Neuronal stem cell (in vitro differentiated cells): ENCODE results near the gene MARCHF3.

Source experiments
- DNase-seq: peaks from one replicate; pipeline ENCODE4 v3.0.0-alpha.2; 2013; ENCODE audit warnings: low spot score
- H2AFZ ChIP-seq: one replicate; pipeline ENCODE4 v1.6.1; 2013; ENCODE audit warnings: mild to moderate bottlenecking, low read length, inconsistent platforms
- H2AK5ac ChIP-seq: 2 replicates; pipeline ENCODE4 v1.6.1; 2013; ENCODE audit warnings: low read depth, mild to moderate bottlenecking, inconsistent platforms, low read length, moderate library complexity, mixed read lengths
- H2BK120ac ChIP-seq: 2 replicates; pipeline ENCODE4 v1.6.1; 2013; ENCODE audit warnings: low read depth, mild to moderate bottlenecking, inconsistent platforms, low read length, moderate library complexity, mixed read lengths
- H2BK12ac ChIP-seq: one replicate; pipeline ENCODE4 v1.6.1; 2013; ENCODE audit warnings: low read length, inconsistent platforms
- H2BK15ac ChIP-seq: 2 replicates; pipeline ENCODE4 v1.6.1; 2013; ENCODE audit warnings: mild to moderate bottlenecking, low read length, inconsistent platforms, mixed read lengths
- H2BK5ac ChIP-seq: one replicate; pipeline ENCODE4 v1.6.1; 2013; ENCODE audit warnings: inconsistent platforms, mild to moderate bottlenecking, low read length, moderate library complexity
- H3K14ac ChIP-seq: one replicate; pipeline ENCODE4 v1.6.1; 2013; ENCODE audit warnings: low read length, inconsistent platforms
- H3K18ac ChIP-seq: 2 replicates; pipeline ENCODE4 v1.6.1; 2013; ENCODE audit warnings: low read length, inconsistent platforms
- H3K23ac ChIP-seq: 2 replicates; pipeline ENCODE4 v1.6.1; 2013; ENCODE audit warnings: low read depth, mild to moderate bottlenecking, mixed read lengths, low read length, inconsistent platforms; ENCODE audit not compliant: poor library complexity
- H3K27ac ChIP-seq: replicated peaks from 3 replicates; pipeline ENCODE4 v1.5.1; 2013; ENCODE audit warnings: low read length, inconsistent platforms
- H3K27me3 ChIP-seq, 3 experiments: 2 replicates each; pipeline ENCODE4 v1.6.1; 2013; ENCODE audit warnings: low read length in 3 of 3, mild to moderate bottlenecking in 2 of 3, inconsistent platforms in 1 of 3, low read depth in 1 of 3, mixed read lengths in 1 of 3, moderate library complexity in 1 of 3; ENCODE audit not compliant: control insufficient read depth in 3 of 3, insufficient read depth in 3 of 3
- H3K36me3 ChIP-seq, 2 donors: replicated peaks in 1 of 2; 2 replicates each; pipeline ENCODE4 v1.6.1; 2013; ENCODE audit warnings: low read length in 2 of 2; ENCODE audit not compliant: control insufficient read depth in 2 of 2, insufficient read depth in 2 of 2
- H3K4ac ChIP-seq: 2 replicates; pipeline ENCODE4 v1.6.1; 2013; ENCODE audit warnings: inconsistent platforms, mild to moderate bottlenecking, low read length, moderate library complexity
- H3K4me1 ChIP-seq, 2 donors: 1 replicate in 1 of 2; 2 replicates in 1 of 2; pipeline ENCODE4 v1.6.1; 2013; ENCODE audit warnings: low read length in 2 of 2, low read depth in 1 of 2; ENCODE audit not compliant: control insufficient read depth in 2 of 2, insufficient read depth in 1 of 2
- H3K4me2 ChIP-seq: one replicate; pipeline ENCODE4 v1.6.1; 2013; ENCODE audit warnings: mild to moderate bottlenecking, low read length, inconsistent platforms; ENCODE audit not compliant: insufficient read depth, poor library complexity, severe bottlenecking
- H3K4me3 ChIP-seq, 2 donors: 2 replicates each; pipeline ENCODE4 v1.5.1; 2013; ENCODE audit warnings: low read length in 2 of 2, mild to moderate bottlenecking in 2 of 2, inconsistent platforms in 1 of 2, moderate library complexity in 1 of 2
- H3K79me1 ChIP-seq: one replicate; pipeline ENCODE4 v1.6.1; 2013; ENCODE audit warnings: low read depth, mild to moderate bottlenecking, inconsistent platforms, low read length, moderate library complexity
- H3K9ac ChIP-seq: one replicate; pipeline ENCODE4 v1.6.1; 2013; ENCODE audit warnings: mild to moderate bottlenecking, low read depth, low read length, inconsistent platforms; ENCODE audit not compliant: poor library complexity
- H3K9me3 ChIP-seq, 2 donors: replicated peaks in 1 of 2; 2 replicates each; pipeline versions ENCODE3 to v1.6.1; 2013; ENCODE audit warnings: low read length in 2 of 2, mild to moderate bottlenecking in 2 of 2, inconsistent platforms in 1 of 2, low read depth in 1 of 2, mixed read lengths in 1 of 2, moderate library complexity in 1 of 2; ENCODE audit not compliant: control insufficient read depth in 2 of 2, insufficient read depth in 1 of 2
- H4K8ac ChIP-seq: one replicate; pipeline ENCODE4 v1.6.1; 2013; ENCODE audit warnings: low read depth, mild to moderate bottlenecking, inconsistent platforms, low read length, moderate library complexity
- H4K91ac ChIP-seq: one replicate; pipeline ENCODE4 v1.6.1; 2013; ENCODE audit warnings: low read length, low read depth, mild to moderate bottlenecking, inconsistent platforms; ENCODE audit not compliant: poor library complexity
- WGBS, 2 donors: extraction: QIAGEN DNeasy Blood & Tissue Kit; methylation state at CpG; one replicate each; pipeline ENCODE4 v1.1.7; 2013; ENCODE audit warnings: missing lambda C conversion rate in 2 of 2, mixed read lengths in 1 of 2; ENCODE audit not compliant: insufficient read length in 2 of 2, insufficient replicate concordance in 1 of 2; ENCODE audit errors: extremely low coverage in 2 of 2; 5-methylcytosine and 5-hydroxymethylcytosine counted together

MARCHF3 gene

GRCh38 chr5:126981701-126982100, 48.7 kb downstream of the MARCHF3 start:
- no peaks in the 10 kb centered on the region for H3K27me3 ChIP-seq
- no peak overlapping the region for H3K23ac ChIP-seq
- H2AFZ ChIP-seq: no peak overlapping the region
- no peak overlapping the region for H3K9ac ChIP-seq
- H3K27ac ChIP-seq: no peak overlapping the region
- no peak overlapping the region for H4K91ac ChIP-seq
- no peak overlapping the region for H2BK15ac ChIP-seq
- H3K4me1 ChIP-seq: no peaks in the 10 kb centered on the region
- no peak overlapping the region for H4K8ac ChIP-seq
- no peak for DNase-seq
- no peak overlapping the region for H3K4me2 ChIP-seq
- WGBS, 2 donors: no CpG with 5 or more reads among the region's 1 CpG
- no peak overlapping the region for H3K4me3 ChIP-seq
- peaks cover 0 to 1% of the 10 kb centered on the region in 2 donors for H3K9me3 ChIP-seq
- no peak overlapping the region for H3K18ac ChIP-seq
- no peak overlapping the region for H2BK12ac ChIP-seq
- H2BK120ac ChIP-seq: no peak overlapping the region
- H3K4ac ChIP-seq: no peak overlapping the region
- H3K79me1 ChIP-seq: no peaks in the 10 kb centered on the region
- H3K14ac ChIP-seq: no peak overlapping the region
- H2BK5ac ChIP-seq: no peak overlapping the region
- no peak overlapping the region for H2AK5ac ChIP-seq
- H3K36me3 ChIP-seq: no peaks in the 10 kb centered on the region

- WGBS, 2 donors: no CpG with 5 or more reads among the region's 2 CpGs
- no peak overlapping the region for H3K23ac ChIP-seq
- no peak overlapping the region for H2BK120ac ChIP-seq
- no peak overlapping the region for H2BK12ac ChIP-seq
- H3K18ac ChIP-seq: no peak overlapping the region
- no peak overlapping the region for H2AFZ ChIP-seq
- H3K27me3 ChIP-seq: no peaks in the 10 kb centered on the region
- no peak overlapping the region for H3K4me3 ChIP-seq
- no peak overlapping the region for H2BK5ac ChIP-seq
- no peak overlapping the region for H2AK5ac ChIP-seq
- H3K4ac ChIP-seq: no peak overlapping the region
- no peak overlapping the region for H3K14ac ChIP-seq
- no peak overlapping the region for H4K8ac ChIP-seq
- H3K79me1 ChIP-seq: no peaks in the 10 kb centered on the region
- H2BK15ac ChIP-seq: no peak overlapping the region
- H3K9ac ChIP-seq: no peak overlapping the region
- no peak overlapping the region for H3K4me2 ChIP-seq
- no peaks in the 10 kb centered on the region for H3K4me1 ChIP-seq
- peaks cover 0 to 1% of the 10 kb centered on the region in 2 donors for H3K9me3 ChIP-seq
- no peak for DNase-seq
- H3K36me3 ChIP-seq: no peaks in the 10 kb centered on the region
- H4K91ac ChIP-seq: no peak overlapping the region
- H3K27ac ChIP-seq: no peak overlapping the region
Observed at GRCh38 chr5:126981222-126981621, 49.1 kb downstream of the MARCHF3 start.

- H2AFZ ChIP-seq: no peak overlapping the region
- H3K27ac ChIP-seq: no peak overlapping the region
- H3K27me3 ChIP-seq: no peaks in the 10 kb centered on the region
- H2AK5ac ChIP-seq: no peak overlapping the region
- H3K9me3 ChIP-seq: peaks cover 0 to 1% of the 10 kb centered on the region in 2 donors
- H2BK120ac ChIP-seq: no peak overlapping the region
- no peaks in the 10 kb centered on the region for H3K36me3 ChIP-seq
- H2BK5ac ChIP-seq: no peak overlapping the region
- H3K14ac ChIP-seq: no peak overlapping the region
- peaks cover 2 to 7% of the 10 kb centered on the region in 2 donors for H3K4me1 ChIP-seq
- no peaks in the 10 kb centered on the region for H3K79me1 ChIP-seq
- H3K4me3 ChIP-seq: no peak overlapping the region
- H2BK12ac ChIP-seq: no peak overlapping the region
- no peak overlapping the region for H3K23ac ChIP-seq
- H4K91ac ChIP-seq: no peak overlapping the region
- no peak overlapping the region for H4K8ac ChIP-seq
- H3K18ac ChIP-seq: no peak overlapping the region
- no peak overlapping the region for H3K9ac ChIP-seq
- no CpG with 5 or more reads among the region's 4 CpGs for WGBS, 2 donors
- no peak for DNase-seq
- H3K4ac ChIP-seq: no peak overlapping the region
- no peak overlapping the region for H2BK15ac ChIP-seq
- H3K4me2 ChIP-seq: no peak overlapping the region
Observed at GRCh38 chr5:126978258-126978657, 52.1 kb downstream of the MARCHF3 start.

GRCh38 chr5:126976520-126977172, 53.7 kb downstream of the MARCHF3 start:
- Histone ChIP-seq H4K91ac (no peak overlapping the region), H2BK5ac (no peak overlapping the region), H3K4ac (no peak overlapping the region), H3K14ac (no peak overlapping the region), H3K23ac (no peak overlapping the region), H3K9me3 (no peaks in the 10 kb centered on the region), H2BK12ac (peak overlapping the region; percentile 75), H3K36me3 (no peaks in the 10 kb centered on the region), H2AFZ (no peak overlapping the region), H3K79me1 (no peaks in the 10 kb centered on the region), H3K27ac (no peak overlapping the region), H2BK120ac (no peak overlapping the region), H3K27me3 (no peaks in the 10 kb centered on the region), H3K4me2 (no peak overlapping the region), H4K8ac (no peak overlapping the region), H2BK15ac (peak overlapping the region; percentile 38), H2AK5ac (peak overlapping the region; percentile 24), H3K4me1 (peaks cover 4 to 7% of the 10 kb centered on the region in 2 donors), H3K4me3 (no peak overlapping the region), H3K9ac (no peak overlapping the region), H3K18ac (peak overlapping the region; percentile 72)
- no CpG with 5 or more reads among the region's 6 CpGs for whole genome bisulfite sequencing, 2 donors
- DNase-seq: no peak
